Activated naive CD8-positive, alpha-beta T cell treated with anti-CD3 and anti-CD28 coated beads, Interleukin-2, amount 50 U/mL, for 16 hours (primary cell): ENCODE results near the gene KLHDC4.

Experiments
- DNase-seq: peaks from one replicate; pipeline ENCODE4 v3.0.0-alpha.2; 2020; ENCODE audit warnings: low read depth, low spot score

KLHDC4 gene

GRCh38 chr16:87661561-87661960 is 104.2 kb downstream of the KLHDC4 start:
- no peak for DNase-seq

- no peak for DNase-seq
These were observed 107.1 kb downstream of the KLHDC4 start for GRCh38 chr16:87658564-87659225.
